ENCODE results near the gene SBNO2. TPM values are rescaled to one million over a fixed set of nuclear protein-coding genes. Genes with fewer than 3 reads are reported as not detected.

The SBNO2 gene
- total RNA-seq, 1 experiment from 2014 or later = 51.8 TPM

GRCh38 chr19:1118999-1119398 lies 55.1 kb downstream of the SBNO2 start:
- Histone ChIP-seq H3K36me3 (ENCODE audit: insufficient read depth, low read length, poor library complexity, severe bottlenecking) (peaks cover 51% of the 10 kb centered on the region), H3K4me3 (ENCODE audit: low read depth, low read length, poor library complexity, severe bottlenecking) (no peak overlapping the region), H3K9me3 (ENCODE audit: low read depth, low read length, poor library complexity, severe bottlenecking) (no peaks in the 10 kb centered on the region), H3K27ac (ENCODE audit: low read depth, low read length, poor library complexity, severe bottlenecking) (no peak overlapping the region), H3K27me3 (replicated peaks; ENCODE audit: insufficient read depth, low read depth, low read length, poor library complexity) (no peaks in the 10 kb centered on the region), H3K4me1 (ENCODE audit: insufficient read depth, low read length, poor library complexity, severe bottlenecking) (no peaks in the 10 kb centered on the region)
- TF ChIP-seq CTCF (conservative IDR thresholded peaks at IDR 0.05; ENCODE audit: low read depth, low read length) = no peak
- TF ChIP-seq EZH2 (IDR thresholded peaks at IDR 0.05; ENCODE audit: borderline replicate concordance, low read depth, low read length, poor library complexity, severe bottlenecking) = no peak
- no peak for DNase-seq (ENCODE audit: low spot score)
- CTCF ChIA-PET = no interaction called here
- POLR2A ChIA-PET (ENCODE audit: low non-redundant PET) = no interaction called here
- BruUV-seq (replicated peaks) = no TSS peak
- intact Hi-C loops (cut with micrococcal nuclease; ENCODE audit: unreplicated experiment) = no loop called here

DNA sequence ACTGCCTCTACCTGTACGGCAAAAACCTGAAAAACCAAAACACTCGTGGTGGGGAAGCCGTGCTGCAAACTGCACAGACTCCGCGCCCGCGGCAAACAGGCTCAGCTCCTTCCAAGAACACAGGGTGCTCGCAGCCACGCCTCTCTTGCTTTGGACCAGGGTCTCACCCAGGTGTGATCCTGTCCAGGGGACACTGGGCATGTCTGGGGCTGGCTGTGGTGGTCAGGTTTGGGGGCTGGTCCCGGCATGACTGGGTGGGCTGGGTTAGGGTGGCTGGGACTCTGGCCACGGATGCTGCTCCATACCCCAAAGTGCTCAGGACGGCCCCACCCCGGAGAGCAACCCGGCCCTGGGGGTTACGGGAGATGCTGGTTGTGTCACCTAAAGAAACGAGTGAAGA lies 56.4 kb downstream of the SBNO2 start:
- Histone ChIP-seq H3K27ac (ENCODE audit: low read depth, low read length, poor library complexity, severe bottlenecking) (no peak overlapping the region), H3K9me3 (ENCODE audit: low read depth, low read length, poor library complexity, severe bottlenecking) (no peaks in the 10 kb centered on the region), H3K27me3 (replicated peaks; ENCODE audit: insufficient read depth, low read depth, low read length, poor library complexity) (no peaks in the 10 kb centered on the region), H3K36me3 (ENCODE audit: insufficient read depth, low read length, poor library complexity, severe bottlenecking) (peaks cover 42% of the 10 kb centered on the region), H3K4me1 (ENCODE audit: insufficient read depth, low read length, poor library complexity, severe bottlenecking) (peaks cover 9% of the 10 kb centered on the region), H3K4me3 (ENCODE audit: low read depth, low read length, poor library complexity, severe bottlenecking) (no peak overlapping the region)
- TF ChIP-seq EZH2 (IDR thresholded peaks at IDR 0.05; ENCODE audit: borderline replicate concordance, low read depth, low read length, poor library complexity, severe bottlenecking) (no peak), CTCF (conservative IDR thresholded peaks at IDR 0.05; ENCODE audit: low read depth, low read length) (no peak)
- intact Hi-C loops (cut with micrococcal nuclease; ENCODE audit: unreplicated experiment) = no loop called here
- no peak for DNase-seq (ENCODE audit: low spot score)
- POLR2A ChIA-PET (ENCODE audit: low non-redundant PET) = no interaction called here
- no TSS peak for BruUV-seq (replicated peaks)
- CTCF ChIA-PET = no interaction called here

- TF ChIP-seq CTCF (conservative IDR thresholded peaks at IDR 0.05; ENCODE audit: low read depth, low read length) = no peak
- no peak for TF ChIP-seq EZH2 (IDR thresholded peaks at IDR 0.05; ENCODE audit: borderline replicate concordance, low read depth, low read length, poor library complexity, severe bottlenecking)
- H3K27me3 ChIP-seq (replicated peaks; ENCODE audit: insufficient read depth, low read depth, low read length, poor library complexity) = no peaks in the 10 kb centered on the region
- ChIA-PET POLR2A (ENCODE audit: low non-redundant PET) (no interaction called here), CTCF (no interaction called here)
- DNase-seq (ENCODE audit: low spot score) = no peak
- intact Hi-C loops (cut with micrococcal nuclease; ENCODE audit: unreplicated experiment) = no loop called here
- H3K36me3 ChIP-seq (ENCODE audit: insufficient read depth, low read length, poor library complexity, severe bottlenecking) = peaks cover 41% of the 10 kb centered on the region
- no peak overlapping the region for H3K27ac ChIP-seq (ENCODE audit: low read depth, low read length, poor library complexity, severe bottlenecking)
- H3K4me1 ChIP-seq (ENCODE audit: insufficient read depth, low read length, poor library complexity, severe bottlenecking) = peaks cover 9% of the 10 kb centered on the region
- BruUV-seq (replicated peaks) = no TSS peak
- no peaks in the 10 kb centered on the region for H3K9me3 ChIP-seq (ENCODE audit: low read depth, low read length, poor library complexity, severe bottlenecking)
- no peak overlapping the region for H3K4me3 ChIP-seq (ENCODE audit: low read depth, low read length, poor library complexity, severe bottlenecking)
Observed at GRCh38 chr19:1116726-1117581, 57.1 kb downstream of the SBNO2 start.
